GM20000 (cell line): Measurements from ENCODE around the gene PRR33.

Source experiments
- DNase-seq: peaks from one replicate; pipeline ENCODE4 v3.0.0; 2012; ENCODE audit warnings: low spot score
- TF ChIP-seq, protein P1 (sequence below): IDR thresholded peaks from 2 replicates; pipeline ENCODE4 v1.5.1; 2012; ENCODE audit warnings: mild to moderate bottlenecking, control low read depth; ENCODE audit errors: extremely low read depth, missing control alignments

The PRR33 gene

GRCh38 chr11:1856306-1857005 lies 35.2 kb downstream of the PRR33 start:
- no peak for DNase-seq
- TF ChIP-seq, protein P1, sequence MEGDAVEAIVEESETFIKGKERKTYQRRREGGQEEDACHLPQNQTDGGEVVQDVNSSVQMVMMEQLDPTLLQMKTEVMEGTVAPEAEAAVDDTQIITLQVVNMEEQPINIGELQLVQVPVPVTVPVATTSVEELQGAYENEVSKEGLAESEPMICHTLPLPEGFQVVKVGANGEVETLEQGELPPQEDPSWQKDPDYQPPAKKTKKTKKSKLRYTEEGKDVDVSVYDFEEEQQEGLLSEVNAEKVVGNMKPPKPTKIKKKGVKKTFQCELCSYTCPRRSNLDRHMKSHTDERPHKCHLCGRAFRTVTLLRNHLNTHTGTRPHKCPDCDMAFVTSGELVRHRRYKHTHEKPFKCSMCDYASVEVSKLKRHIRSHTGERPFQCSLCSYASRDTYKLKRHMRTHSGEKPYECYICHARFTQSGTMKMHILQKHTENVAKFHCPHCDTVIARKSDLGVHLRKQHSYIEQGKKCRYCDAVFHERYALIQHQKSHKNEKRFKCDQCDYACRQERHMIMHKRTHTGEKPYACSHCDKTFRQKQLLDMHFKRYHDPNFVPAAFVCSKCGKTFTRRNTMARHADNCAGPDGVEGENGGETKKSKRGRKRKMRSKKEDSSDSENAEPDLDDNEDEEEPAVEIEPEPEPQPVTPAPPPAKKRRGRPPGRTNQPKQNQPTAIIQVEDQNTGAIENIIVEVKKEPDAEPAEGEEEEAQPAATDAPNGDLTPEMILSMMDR = no peak

- TF ChIP-seq, protein P1 = no peak
- no peak for DNase-seq
Observed at GRCh38 chr11:1855886-1856265, 35.8 kb downstream of the PRR33 start.

DNA sequence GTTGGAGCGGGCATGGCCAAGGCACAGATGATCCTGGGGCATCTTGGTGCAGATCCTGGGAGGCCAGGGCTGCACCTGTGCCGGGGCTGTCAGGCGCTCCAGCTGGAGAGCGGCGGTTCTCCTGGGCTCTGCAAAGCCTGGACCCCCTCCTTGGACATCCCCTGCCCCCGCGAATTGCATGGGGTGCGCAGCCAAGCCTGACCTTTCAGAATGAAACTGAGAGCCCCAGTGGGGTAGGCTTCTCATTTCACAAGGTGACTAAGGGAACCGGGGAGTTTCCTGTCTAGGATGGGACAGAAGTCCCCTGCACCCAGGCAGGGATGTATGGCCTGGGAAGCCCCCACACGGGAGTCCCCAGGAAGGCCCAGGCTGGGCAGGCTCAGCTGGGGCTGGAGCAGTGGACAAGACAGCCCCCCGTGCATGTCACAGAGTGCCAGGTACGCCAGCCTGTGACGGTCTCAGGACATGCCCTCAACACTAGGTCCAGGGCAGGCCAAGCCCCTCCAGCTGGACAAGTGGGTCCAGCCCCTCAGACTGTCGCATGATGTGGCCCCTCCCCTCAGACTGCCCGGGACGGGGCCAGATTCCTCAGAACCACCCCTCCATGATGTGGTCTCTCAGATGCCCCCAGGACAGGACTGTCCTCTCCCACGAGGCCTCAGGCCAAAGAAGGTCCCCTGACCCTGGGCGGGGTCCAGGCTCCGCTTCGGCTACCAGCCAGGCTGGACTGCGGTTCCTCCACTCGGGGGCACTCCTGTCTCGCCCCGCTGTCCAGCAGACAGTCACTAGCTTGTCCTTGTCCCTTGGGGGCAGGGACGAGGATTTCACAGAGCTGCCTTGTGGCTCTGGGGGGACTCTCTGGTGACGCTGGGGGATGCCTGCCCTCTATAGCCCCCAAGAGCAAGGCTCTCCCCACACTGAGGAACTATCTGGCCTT lies 36.5 kb downstream of the PRR33 start:
- peak; percentile 90 for DNase-seq
- TF ChIP-seq, protein P1 = no peak

DNA sequence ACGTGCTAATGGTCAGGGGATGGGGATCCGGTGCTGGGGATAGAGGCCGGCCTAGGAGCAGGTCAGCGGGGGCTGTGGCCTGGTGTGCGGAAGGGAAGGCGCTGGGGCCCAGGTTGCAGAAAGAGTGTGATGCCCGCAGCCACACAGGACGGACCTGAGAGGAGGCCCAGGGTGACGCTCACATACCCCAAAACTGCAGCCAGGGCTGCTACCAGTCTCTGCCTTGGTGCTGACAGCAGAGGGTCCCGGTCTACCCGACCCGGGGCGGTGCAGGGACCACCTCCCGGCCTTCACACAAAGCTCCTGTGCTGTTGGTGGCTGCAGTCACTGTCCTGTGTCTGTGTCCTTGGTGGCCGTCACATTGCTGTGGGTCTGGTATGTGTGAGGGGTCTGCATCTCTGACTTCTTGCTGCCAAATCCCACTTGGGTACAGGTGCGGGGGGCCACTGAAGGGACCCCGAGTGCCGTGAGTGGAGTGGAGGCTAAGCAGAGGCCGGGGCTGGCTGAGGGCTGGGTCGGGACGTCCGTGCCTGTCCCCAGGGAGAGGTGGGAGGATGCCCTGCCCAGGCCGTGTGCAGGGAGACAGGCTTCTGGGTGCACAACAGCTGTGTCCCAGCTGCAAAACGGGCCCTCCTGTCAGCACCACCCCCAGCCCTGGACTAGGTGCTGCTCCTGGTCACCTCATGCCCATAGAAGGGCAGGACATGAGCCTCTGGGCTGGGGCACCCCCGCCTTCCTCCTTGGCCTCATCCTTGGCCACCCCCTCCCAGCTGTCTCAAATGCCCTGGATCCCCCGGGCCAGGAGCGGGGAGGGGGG lies 37.4 kb downstream of the PRR33 start:
- TF ChIP-seq, protein P1 = no peak
- peak; percentile 76 for DNase-seq

GRCh38 chr11:1853376-1854131 lies 38.1 kb downstream of the PRR33 start:
- TF ChIP-seq, protein P1 = no peak
- DNase-seq = no peak

DNA sequence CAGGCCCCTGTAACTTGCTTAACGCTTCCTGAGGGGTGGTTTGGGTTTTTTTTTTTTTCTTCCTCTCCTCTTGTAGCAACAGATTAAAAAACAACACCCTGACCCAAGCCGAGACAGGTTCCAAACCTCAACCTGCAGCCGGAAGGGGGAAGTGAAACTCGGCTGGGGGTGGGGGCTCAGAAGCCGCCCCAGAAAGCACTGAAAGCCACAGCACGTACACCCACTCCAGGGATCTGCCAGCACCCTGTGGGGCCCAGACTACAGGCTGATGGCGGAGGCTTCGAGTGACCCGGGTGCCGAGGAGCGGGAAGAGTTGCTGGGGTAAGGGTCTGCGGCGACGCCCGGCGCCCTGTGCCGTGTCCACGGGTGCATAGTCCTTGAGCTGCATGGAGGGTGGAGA lies 38.8 kb downstream of the PRR33 start, which contains the start of gene LSP1:
LSP1 (plus strand) TSS at position 208 of the 400 bp plus-strand sequence; CDS start at position 269, 61 bp downstream.
- DNase-seq = peak; percentile 94
- TF ChIP-seq, protein P1 = no peak
